Measurements from ENCODE around the gene GCDH. TPM values are rescaled to one million over a fixed set of nuclear protein-coding genes. Genes with fewer than 3 reads are reported as not detected.

GCDH gene
- total and polyA plus RNA-seq, 8 donors, result 6.3 to 27.1 (median 15.4) TPM

DNA sequence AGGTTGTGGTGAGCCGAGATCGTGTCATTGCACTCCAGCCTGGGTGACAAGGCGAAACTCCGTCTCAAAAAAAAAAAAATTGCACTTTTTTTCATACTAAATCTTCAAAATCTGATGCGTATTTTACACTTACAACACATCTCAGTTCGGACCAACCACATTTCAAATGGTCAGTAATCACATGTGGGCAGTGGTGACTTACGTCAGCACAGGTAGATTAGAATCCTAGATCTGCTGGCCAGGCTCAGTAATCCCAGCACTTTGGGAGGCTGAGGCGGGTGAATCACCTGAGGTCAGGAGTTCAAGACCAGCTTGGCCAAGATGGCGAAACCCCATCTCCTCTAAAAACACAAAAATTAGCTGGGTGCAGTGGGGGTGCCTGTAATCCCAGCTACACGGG, 44.1 kb downstream of the GCDH start:
- no peak for FAIRE-seq
- H3K27ac ChIP-seq, result no peak overlapping the region
- TF ChIP-seq, protein P1, sequence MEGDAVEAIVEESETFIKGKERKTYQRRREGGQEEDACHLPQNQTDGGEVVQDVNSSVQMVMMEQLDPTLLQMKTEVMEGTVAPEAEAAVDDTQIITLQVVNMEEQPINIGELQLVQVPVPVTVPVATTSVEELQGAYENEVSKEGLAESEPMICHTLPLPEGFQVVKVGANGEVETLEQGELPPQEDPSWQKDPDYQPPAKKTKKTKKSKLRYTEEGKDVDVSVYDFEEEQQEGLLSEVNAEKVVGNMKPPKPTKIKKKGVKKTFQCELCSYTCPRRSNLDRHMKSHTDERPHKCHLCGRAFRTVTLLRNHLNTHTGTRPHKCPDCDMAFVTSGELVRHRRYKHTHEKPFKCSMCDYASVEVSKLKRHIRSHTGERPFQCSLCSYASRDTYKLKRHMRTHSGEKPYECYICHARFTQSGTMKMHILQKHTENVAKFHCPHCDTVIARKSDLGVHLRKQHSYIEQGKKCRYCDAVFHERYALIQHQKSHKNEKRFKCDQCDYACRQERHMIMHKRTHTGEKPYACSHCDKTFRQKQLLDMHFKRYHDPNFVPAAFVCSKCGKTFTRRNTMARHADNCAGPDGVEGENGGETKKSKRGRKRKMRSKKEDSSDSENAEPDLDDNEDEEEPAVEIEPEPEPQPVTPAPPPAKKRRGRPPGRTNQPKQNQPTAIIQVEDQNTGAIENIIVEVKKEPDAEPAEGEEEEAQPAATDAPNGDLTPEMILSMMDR (IDR thresholded peaks at IDR 0.05), result no peak
- peaks cover 7 to 18% (median 13%) of the 10 kb centered on the region in 3 donors for H3K4me1 ChIP-seq
- ATAC-seq, result no peak
- no peak for DNase-seq
- H3K4me3 ChIP-seq, result no peak overlapping the region
- no peaks in the 10 kb centered on the region for H3K9me3 ChIP-seq
- H3K36me3 ChIP-seq, result peaks cover 0 to 4% (median 2%) of the 10 kb centered on the region in 3 donors
- WGBS, 2 donors, result 89% methylated on average over 10 of the region's 10 CpGs
- intact Hi-C loops (cut with DNase I), result no loop called here
- H3K27me3 ChIP-seq, result no peaks in the 10 kb centered on the region

DNA sequence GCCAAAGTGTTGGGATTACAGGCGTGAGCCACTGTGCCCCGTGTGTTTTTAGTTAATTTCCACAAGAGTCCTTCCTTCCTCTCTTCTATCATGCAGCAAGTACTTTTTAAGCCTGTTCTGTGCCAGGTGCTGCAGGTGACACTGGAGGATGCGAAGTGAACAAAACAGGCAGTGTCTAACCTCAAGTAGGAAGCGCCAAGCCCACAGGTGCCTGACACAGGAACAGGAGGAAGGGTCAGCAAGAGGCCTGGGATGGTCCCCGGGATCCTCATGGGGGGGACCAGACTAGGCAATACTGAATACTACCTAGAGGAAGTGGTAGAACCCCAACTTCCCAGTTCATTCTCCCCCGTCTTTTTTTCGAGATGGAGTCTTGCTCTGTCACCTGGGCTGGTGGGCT, 45.6 kb downstream of the GCDH start:
- intact Hi-C loops (cut with DNase I), result no loop called here
- Histone ChIP-seq H3K27me3 (no peaks in the 10 kb centered on the region), H3K4me1 (peaks cover 18 to 21% (median 20%) of the 10 kb centered on the region in 3 donors), H3K4me3 (no peak overlapping the region), H3K27ac (no peak overlapping the region), H3K9me3 (no peaks in the 10 kb centered on the region), H3K36me3 (peaks cover 6 to 16% (median 11%) of the 10 kb centered on the region in 3 donors)
- WGBS, 2 donors, result 74 to 77% methylated on average over 7 of the region's 7 CpGs
- FAIRE-seq (no peak), ATAC-seq (no peak), DNase-seq (no peak)
- TF ChIP-seq, protein P1 (IDR thresholded peaks at IDR 0.05), result no peak

DNA sequence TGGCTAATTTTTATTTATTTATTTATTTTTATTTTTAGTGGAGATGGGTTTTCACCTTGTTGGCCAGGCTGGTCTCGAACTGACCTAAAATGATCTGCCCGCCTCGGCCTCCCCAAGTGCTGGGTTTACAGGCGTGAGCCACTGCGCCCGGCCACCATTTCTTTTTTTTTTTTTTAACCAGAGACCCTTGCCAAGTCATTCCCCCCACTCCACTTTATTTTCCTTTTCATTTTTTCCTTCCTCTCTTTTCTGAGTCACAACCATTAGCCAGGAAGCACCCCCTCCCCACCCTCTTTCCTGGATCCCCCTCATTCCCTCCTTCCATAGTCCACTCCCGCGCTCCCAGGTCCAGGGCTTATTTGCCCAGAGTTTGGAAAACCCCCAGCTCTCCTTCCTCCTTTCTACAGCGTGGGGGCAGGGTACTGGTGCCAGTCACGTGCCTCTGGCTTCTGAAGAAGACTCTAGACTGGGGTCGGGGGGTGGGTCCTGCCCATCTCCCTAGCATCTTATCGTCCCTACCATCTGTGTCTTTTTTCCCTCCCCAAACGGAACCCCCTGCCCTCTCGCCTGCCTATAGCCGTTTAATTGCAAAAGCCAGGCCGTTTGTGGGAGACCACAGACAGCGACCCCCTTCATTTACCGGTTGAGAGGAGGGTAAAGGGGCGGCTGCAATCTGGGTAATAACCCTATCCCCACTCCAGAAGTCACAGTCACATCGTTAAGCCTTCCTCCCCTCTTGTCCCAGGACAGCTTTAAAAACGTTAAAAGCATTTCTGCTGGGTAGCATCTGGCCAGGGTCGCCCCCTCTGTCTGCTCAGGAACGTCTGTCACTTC, 46.4 kb downstream of the GCDH start:
- Histone ChIP-seq H3K4me1 (peaks cover 18 to 24% (median 21%) of the 10 kb centered on the region in 3 donors), H3K27ac (peak overlapping the region in 2 of 4 donors; percentile 37 to 73), H3K9me3 (no peaks in the 10 kb centered on the region), H3K27me3 (no peaks in the 10 kb centered on the region), H3K4me3 (peak overlapping the region in 3 of 4 donors; percentile 26 to 80 (median 76)), H3K36me3 (peaks cover 6 to 23% (median 15%) of the 10 kb centered on the region in 3 donors)
- intact Hi-C loops (cut with DNase I), result no loop called here
- ATAC-seq, result no peak
- WGBS, 2 donors, result 26% methylated on average over 23 of the region's 23 CpGs
- DNase-seq, result peak in 1 of 6 donors; percentile 59
- TF ChIP-seq, protein P1 (IDR thresholded peaks at IDR 0.05), result no peak
- FAIRE-seq, result no peak

DNA sequence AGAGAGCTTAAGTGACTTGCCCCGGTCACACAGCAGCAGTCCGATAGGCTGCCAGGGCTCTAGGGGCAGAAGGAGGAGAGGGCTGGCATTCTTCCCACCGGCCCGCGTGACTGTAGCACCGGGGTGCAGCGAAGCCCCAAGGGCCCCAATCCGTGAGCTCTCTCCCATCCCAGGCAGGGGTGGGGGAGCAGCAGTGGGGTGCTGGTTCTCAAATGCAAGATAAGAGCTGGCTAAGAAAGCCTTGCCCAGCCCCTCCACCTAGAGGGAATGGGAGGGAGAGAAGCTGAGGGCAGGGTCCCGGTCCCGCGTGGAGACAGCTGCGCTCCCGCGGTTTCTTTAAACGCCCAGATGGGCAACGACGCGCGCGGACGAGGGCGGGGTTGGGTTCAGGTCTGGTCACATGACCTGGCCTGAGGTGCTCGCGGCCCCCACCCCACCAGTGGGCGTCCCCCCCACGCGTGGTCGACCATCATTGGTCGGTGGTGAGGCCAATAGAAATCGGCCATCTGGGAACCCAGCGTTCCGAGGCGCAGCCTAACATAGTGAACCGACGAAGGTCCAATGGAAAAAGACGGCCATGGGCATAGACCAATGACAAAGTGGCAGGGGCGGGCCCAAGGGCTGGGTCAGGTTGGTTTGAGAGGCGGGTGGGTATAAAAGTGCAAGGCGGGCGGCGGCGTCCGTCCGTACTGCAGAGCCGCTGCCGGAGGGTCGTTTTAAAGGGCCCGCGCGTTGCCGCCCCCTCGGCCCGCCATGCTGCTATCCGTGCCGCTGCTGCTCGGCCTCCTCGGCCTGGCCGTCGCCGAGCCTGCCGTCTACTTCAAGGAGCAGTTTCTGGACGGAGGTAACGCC, 47.2 kb downstream of the GCDH start, which contains the start of gene CALR:
Gene CALR, plus strand, starts transcription at position 683 of the 852 bp plus-strand sequence. Its CDS starts 71 bp downstream, at position 754.
- DNase-seq (peak; percentile 97 to 100 (median 100)), FAIRE-seq (peak; percentile 89), ATAC-seq (peak; percentile 83 to 92 (median 88))
- TF ChIP-seq, protein P1 (IDR thresholded peaks at IDR 0.05), result no peak
- Histone ChIP-seq H3K27me3 (no peaks in the 10 kb centered on the region), H3K9me3 (no peaks in the 10 kb centered on the region), H3K4me3 (peak within 1 kb of the TSS; percentile 76 to 99 (median 84)), H3K27ac (peak within 1 kb of the TSS; percentile 69 to 87 (median 78)), H3K36me3 (peaks cover 6 to 32% (median 17%) of the 10 kb centered on the region in 3 donors), H3K4me1 (peaks cover 17 to 20% (median 18%) of the 10 kb centered on the region in 3 donors)
- 0% methylated on average over 55 to 63 of the region's 63 CpGs for WGBS, 2 donors
- intact Hi-C loops (cut with DNase I), result no loop called here
